ENCODE results near the gene SLC5A11. TPM values are rescaled to one million over a fixed set of nuclear protein-coding genes. Genes with fewer than 3 reads are reported as not detected.

SLC5A11 gene
- total and polyA plus RNA-seq, 2 of the 13 experiments (the other 11 are each of a cell fraction or from before 2014, with no cell fraction given): 1.2 to 3.3 TPM

DNA sequence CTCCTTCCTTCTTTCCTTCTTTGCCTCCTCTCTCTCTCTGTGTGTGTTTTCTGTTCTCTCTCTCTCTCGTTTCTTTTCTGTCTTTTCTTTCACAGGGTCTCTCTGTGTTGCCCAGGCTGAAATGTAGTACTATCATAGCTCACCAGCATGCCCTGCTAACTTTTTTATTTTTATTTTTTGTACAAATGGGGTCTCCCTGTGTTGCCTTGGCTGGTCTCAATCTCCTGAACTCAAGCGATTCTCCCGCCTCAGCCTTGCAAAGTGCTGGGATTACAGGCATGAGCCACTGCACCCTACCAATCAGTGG lies 1.5 kb downstream of the SLC5A11 start:
- 94% methylated on average over 3 of the region's 3 CpGs for WGBS (ENCODE audit: low lambda C conversion rate)
- TF ChIP-seq SALL2 (CRISPR knock-in tag; IDR thresholded peaks at IDR 0.05): no peak
- TF ChIP-seq ZNF367 (CRISPR knock-in tag; IDR thresholded peaks at IDR 0.05; ENCODE audit: borderline replicate concordance): no peak
- no peak for TF ChIP-seq BCLAF1 (IDR thresholded peaks at IDR 0.05)
- TF ChIP-seq SALL1 (CRISPR knock-in tag; IDR thresholded peaks at IDR 0.05): no peak
- no peak for TF ChIP-seq ZSCAN9 (CRISPR knock-in tag; IDR thresholded peaks at IDR 0.05; ENCODE audit: borderline replicate concordance)
- no peak for TF ChIP-seq ZNF331 (CRISPR knock-in tag; IDR thresholded peaks at IDR 0.05)
- no peak for TF ChIP-seq ZNF350 (CRISPR knock-in tag; IDR thresholded peaks at IDR 0.05; ENCODE audit: borderline replicate concordance, low read depth)
- TF ChIP-seq NBN (conservative IDR thresholded peaks at IDR 0.05): no peak
- TF ChIP-seq MIER3 (CRISPR knock-in tag; IDR thresholded peaks at IDR 0.05; ENCODE audit: borderline replicate concordance): no peak
- TF ChIP-seq MZF1 (CRISPR knock-in tag; IDR thresholded peaks at IDR 0.05; ENCODE audit: borderline replicate concordance): no peak
- TF ChIP-seq ZNF142 (CRISPR knock-in tag; IDR thresholded peaks at IDR 0.05): no peak
- no peak for TF ChIP-seq ZNF747 (CRISPR knock-in tag; IDR thresholded peaks at IDR 0.05; ENCODE audit: borderline replicate concordance)
- TF ChIP-seq GATA4 (IDR thresholded peaks at IDR 0.05; ENCODE audit: borderline replicate concordance, low read depth): no peak
- TF ChIP-seq ZNF629 (CRISPR knock-in tag; conservative IDR thresholded peaks at IDR 0.05): no peak
- TF ChIP-seq ZFP62 (CRISPR knock-in tag; IDR thresholded peaks at IDR 0.05): no peak
- no peak for TF ChIP-seq YEATS2 (CRISPR knock-in tag; IDR thresholded peaks at IDR 0.05; ENCODE audit: borderline replicate concordance)
- BruUV-seq (replicated peaks): no TSS peak
- ATAC-seq: no peak
- in situ Hi-C loops (cut with HindIII; ENCODE audit: extremely low pct_ligation_motif_present, low pct_unique_long_range_greater_than_20kb): no loop called here
- ChIA-PET POLR2A (no interaction called here), CTCF (ENCODE audit: low intra/inter-chr PET ratio, low total read pairs) (no interaction called here)
- Histone ChIP-seq H3K36me3 (replicated peaks in 1 of 2; ENCODE audit: control insufficient read depth in 1 of 2, insufficient read depth in 2 of 2, low read length in 2 of 2) (no peaks in the 10 kb centered on the region), H3K4me1 (ENCODE audit: insufficient read depth, low read length) (peaks cover 39% of the 10 kb centered on the region), H2AFZ (ENCODE audit: low read length) (no peak overlapping the region), H3K4me2 (ENCODE audit: low read depth, low read length) (no peak overlapping the region), H3K27me3 (ENCODE audit: control insufficient read depth in 1 of 2, insufficient read depth in 2 of 2, low read length in 2 of 2) (no peaks in the 10 kb centered on the region), H3K27ac (ENCODE audit: extremely low read length, insufficient read depth, low read length) (no peak overlapping the region), H3K9me3 (ENCODE audit: low read length) (no peaks in the 10 kb centered on the region), H3K4me3 (replicated peaks in 1 of 3; ENCODE audit: insufficient read depth in 1 of 3, low read depth in 2 of 3, low read length in 3 of 3) (no peak overlapping the region), H4K20me1 (ENCODE audit: insufficient read depth, low read length) (no peaks in the 10 kb centered on the region), H3K9ac (ENCODE audit: insufficient read depth, low read depth, low read length) (no peak overlapping the region), H3K79me2 (ENCODE audit: insufficient read depth, low read length) (no peaks in the 10 kb centered on the region)
- no peak for DNase-seq (ENCODE audit: low spot score)
- intact Hi-C loops (cut with micrococcal nuclease; ENCODE audit: unreplicated experiment): no loop called here
- FAIRE-seq: no peak

All from HepG2 (cell line).